T-helper 2 cell treated with Interferon-gamma antibody and Interleukin-4, amounts not matched to agents 5 μg/mL and 100 μg/mL, for 36 hours (primary cell): ENCODE results near the gene ALAS2.
"Not testable (repeated sequence)": the region's sequence is repeated elsewhere in the genome, so short reads cannot be mapped to it uniquely, and the experiment has no call there.

Experiments used
- DNase-seq: peaks from one replicate; pipeline ENCODE4 v3.0.0; 2021; ENCODE audit warnings: low spot score
- H3K27ac Mint-ChIP-seq: one replicate; pipeline ENCODE4 v1.8.0; 2021; ENCODE audit warnings: mild to moderate bottlenecking, mixed read lengths
- H3K27me3 Mint-ChIP-seq: one replicate; pipeline ENCODE4 v1.8.0; 2021; ENCODE audit warnings: low read depth, mixed read lengths
- H3K36me3 Mint-ChIP-seq: one replicate; pipeline ENCODE4 v1.8.0; 2021; ENCODE audit warnings: low read depth, mixed read lengths
- H3K4me1 Mint-ChIP-seq: one replicate; pipeline ENCODE4 v1.8.0; 2021; ENCODE audit warnings: low read depth, mixed read lengths
- H3K4me3 Mint-ChIP-seq: one replicate; pipeline ENCODE4 v1.8.0; 2022; ENCODE audit warnings: mild to moderate bottlenecking, moderate library complexity, mixed read lengths
- H3K9me3 Mint-ChIP-seq: one replicate; pipeline ENCODE4 v1.8.0; 2021; ENCODE audit warnings: mixed read lengths

The ALAS2 gene

GRCh38 chrX:55030271-55031205, at the start of gene ALAS2:
TSS of gene ALAS2 (minus strand) at chrX:55030977. CDS start at chrX:55026000, 4,977 bp downstream.
- H3K27me3 Mint-ChIP-seq: no peaks in the 10 kb centered on the region
- no peaks in the 10 kb centered on the region for H3K9me3 Mint-ChIP-seq
- H3K27ac Mint-ChIP-seq: no peak within 1 kb of the TSS
- no peak for DNase-seq
- H3K36me3 Mint-ChIP-seq: no peaks in the 10 kb centered on the region
- no peak within 1 kb of the TSS for H3K4me3 Mint-ChIP-seq
- H3K4me1 Mint-ChIP-seq: peaks cover 3% of the 10 kb centered on the region

GRCh38 chrX:55074851-55075467, 44.2 kb upstream of the ALAS2 start, which contains the start of gene PAGE2B:
TSS of gene PAGE2B (plus strand) at chrX:55075030. CDS start at chrX:55076042, 1,012 bp downstream.
- Mint-ChIP-seq H3K27ac (no peak within 1 kb of the TSS), H3K36me3 (no peaks in the 10 kb centered on the region), H3K4me3 (no peak within 1 kb of the TSS), H3K27me3 (peaks cover 4% of the 10 kb centered on the region), H3K9me3 (no peaks in the 10 kb centered on the region), H3K4me1 (no peaks in the 10 kb centered on the region)
- no peak for DNase-seq

- H3K9me3 Mint-ChIP-seq: no peaks in the 10 kb centered on the region
- H3K4me3 Mint-ChIP-seq: no peak overlapping the region
- no peaks in the 10 kb centered on the region for H3K36me3 Mint-ChIP-seq
- no peak overlapping the region for H3K27ac Mint-ChIP-seq
- peaks cover 5% of the 10 kb centered on the region for H3K27me3 Mint-ChIP-seq
- DNase-seq: no peak
- no peaks in the 10 kb centered on the region for H3K4me1 Mint-ChIP-seq
Observed at GRCh38 chrX:55072286-55072685, 41.5 kb upstream of the ALAS2 start.

- not testable (repeated sequence) for H3K27me3 Mint-ChIP-seq, DNase-seq, H3K9me3 Mint-ChIP-seq, H3K4me1 Mint-ChIP-seq, H3K36me3 Mint-ChIP-seq, H3K4me3 Mint-ChIP-seq, H3K27ac Mint-ChIP-seq
Observed at GRCh38 chrX:55067180-55067579, 36.4 kb upstream of the ALAS2 start.

GRCh38 chrX:55057675-55058249, 27.0 kb upstream of the ALAS2 start:
- Mint-ChIP-seq H3K36me3 (no peaks in the 10 kb centered on the region), H3K9me3 (no peaks in the 10 kb centered on the region), H3K4me1 (peaks cover 18% of the 10 kb centered on the region), H3K27me3 (peaks cover 2% of the 10 kb centered on the region), H3K4me3 (peak overlapping the region; percentile 77), H3K27ac (no peak overlapping the region)
- DNase-seq: no peak

GRCh38 chrX:55056820-55057674, 26.3 kb upstream of the ALAS2 start:
- Mint-ChIP-seq H3K36me3 (no peaks in the 10 kb centered on the region), H3K4me1 (peaks cover 18% of the 10 kb centered on the region)
- peak; percentile 3 for DNase-seq

GRCh38 chrX:55050599-55050998, 19.8 kb upstream of the ALAS2 start:
- H3K4me3 Mint-ChIP-seq, H3K9me3 Mint-ChIP-seq, H3K36me3 Mint-ChIP-seq, H3K27ac Mint-ChIP-seq, DNase-seq, H3K4me1 Mint-ChIP-seq, H3K27me3 Mint-ChIP-seq: not testable (repeated sequence)

More at GRCh38 chrX:55056820-55057674, 26.3 kb upstream of the ALAS2 start:
- no peaks in the 10 kb centered on the region for H3K9me3 Mint-ChIP-seq
- peaks cover 2% of the 10 kb centered on the region for H3K27me3 Mint-ChIP-seq
- H3K4me3 Mint-ChIP-seq: peak overlapping the region; percentile 77
- H3K27ac Mint-ChIP-seq: no peak overlapping the region

- H3K27ac Mint-ChIP-seq: no peak overlapping the region
- H3K4me3 Mint-ChIP-seq: no peak overlapping the region
- no peaks in the 10 kb centered on the region for H3K9me3 Mint-ChIP-seq
- no peaks in the 10 kb centered on the region for H3K36me3 Mint-ChIP-seq
- no peak for DNase-seq
- H3K27me3 Mint-ChIP-seq: no peaks in the 10 kb centered on the region
- no peaks in the 10 kb centered on the region for H3K4me1 Mint-ChIP-seq
Observed at GRCh38 chrX:55041514-55041913, 10.7 kb upstream of the ALAS2 start.

- H3K27ac Mint-ChIP-seq: no peak overlapping the region
- no peaks in the 10 kb centered on the region for H3K9me3 Mint-ChIP-seq
- H3K4me3 Mint-ChIP-seq: no peak overlapping the region
- H3K4me1 Mint-ChIP-seq: no peaks in the 10 kb centered on the region
- no peaks in the 10 kb centered on the region for H3K36me3 Mint-ChIP-seq
- no peaks in the 10 kb centered on the region for H3K27me3 Mint-ChIP-seq
- DNase-seq: no peak
Observed at GRCh38 chrX:55039471-55039870, 8.7 kb upstream of the ALAS2 start.

GRCh38 chrX:55033429-55033828, 2.7 kb upstream of the ALAS2 start:
- no peaks in the 10 kb centered on the region for H3K36me3 Mint-ChIP-seq
- H3K4me3 Mint-ChIP-seq: no peak overlapping the region
- H3K27me3 Mint-ChIP-seq: no peaks in the 10 kb centered on the region
- no peak overlapping the region for H3K27ac Mint-ChIP-seq
- no peaks in the 10 kb centered on the region for H3K9me3 Mint-ChIP-seq
- no peak for DNase-seq
- no peaks in the 10 kb centered on the region for H3K4me1 Mint-ChIP-seq

- no peaks in the 10 kb centered on the region for H3K36me3 Mint-ChIP-seq
- DNase-seq: no peak
- H3K4me1 Mint-ChIP-seq: peaks cover 3% of the 10 kb centered on the region
- no peaks in the 10 kb centered on the region for H3K27me3 Mint-ChIP-seq
- H3K27ac Mint-ChIP-seq: no peak overlapping the region
- no peaks in the 10 kb centered on the region for H3K9me3 Mint-ChIP-seq
- H3K4me3 Mint-ChIP-seq: no peak overlapping the region
Observed at GRCh38 chrX:55029291-55029690, 1.5 kb downstream of the ALAS2 start.

- Mint-ChIP-seq H3K27ac (no peak overlapping the region), H3K9me3 (no peaks in the 10 kb centered on the region), H3K4me1 (peaks cover 3% of the 10 kb centered on the region), H3K4me3 (no peak overlapping the region), H3K27me3 (no peaks in the 10 kb centered on the region), H3K36me3 (no peaks in the 10 kb centered on the region)
- DNase-seq: no peak
Observed at GRCh38 chrX:55028611-55029010, 2.2 kb downstream of the ALAS2 start.

GRCh38 chrX:55028040-55028439, 2.7 kb downstream of the ALAS2 start:
- no peaks in the 10 kb centered on the region for H3K36me3 Mint-ChIP-seq
- H3K27ac Mint-ChIP-seq: no peak overlapping the region
- no peaks in the 10 kb centered on the region for H3K9me3 Mint-ChIP-seq
- DNase-seq: no peak
- H3K4me3 Mint-ChIP-seq: no peak overlapping the region
- H3K4me1 Mint-ChIP-seq: peaks cover 3% of the 10 kb centered on the region
- no peaks in the 10 kb centered on the region for H3K27me3 Mint-ChIP-seq
